AG10803 (cell line): Measurements from ENCODE around the gene KCNQ1OT1.

Source experiments
- DNase-seq: peaks from one replicate; pipeline ENCODE4 v3.0.0; 2010; ENCODE audit warnings: low read depth
- H3K4me3 ChIP-seq: 2 replicates; pipeline ENCODE4 v1.5.1; 2011; ENCODE audit warnings: mild to moderate bottlenecking, low read length, control low read depth
- CTCF ChIP-seq: conservative IDR thresholded peaks from 2 replicates; pipeline ENCODE4 v1.5.1; 2011; ENCODE audit warnings: mild to moderate bottlenecking, low read length, control low read depth, inconsistent platforms

The KCNQ1OT1 gene

GRCh38 chr11:2661173-2662023 is 38.4 kb downstream of the KCNQ1OT1 start:
- DNase-seq = no peak
- no peak for TF ChIP-seq CTCF

DNA sequence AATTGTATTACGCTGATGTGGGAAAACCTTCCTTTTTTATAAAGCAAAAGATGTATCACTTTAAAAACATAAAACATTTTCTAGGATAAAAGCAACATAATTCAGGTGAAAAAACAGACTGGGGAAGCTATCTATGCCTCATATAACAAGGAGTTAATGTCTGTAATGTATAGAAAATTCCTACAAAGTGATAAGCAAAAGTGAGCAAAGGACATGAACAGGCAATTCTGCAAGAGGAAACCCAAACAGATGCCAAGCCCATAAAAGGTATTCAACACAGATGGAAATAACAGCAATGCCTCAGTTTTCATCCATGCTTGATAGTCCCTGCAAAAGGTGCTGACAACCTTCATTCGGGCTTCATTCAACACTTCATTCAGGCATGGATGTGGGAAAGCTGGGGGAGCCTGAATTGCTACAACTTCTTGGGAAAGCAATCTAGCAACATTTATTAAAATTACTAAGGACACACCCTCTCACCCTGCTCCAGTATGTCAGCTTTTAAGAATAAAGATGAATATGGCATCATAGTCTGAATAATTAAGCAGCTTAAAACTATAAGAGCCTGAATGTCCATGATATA is 39.3 kb downstream of the KCNQ1OT1 start:
- no peak for DNase-seq
- no peak for TF ChIP-seq CTCF
- no peak overlapping the region for H3K4me3 ChIP-seq

More at GRCh38 chr11:2661173-2662023, 38.4 kb downstream of the KCNQ1OT1 start:
- no peak overlapping the region for H3K4me3 ChIP-seq

- no peak overlapping the region for H3K4me3 ChIP-seq
- no peak for TF ChIP-seq CTCF
- no peak for DNase-seq
These were observed 42.0 kb downstream of the KCNQ1OT1 start for GRCh38 chr11:2657697-2658284.

- H3K4me3 ChIP-seq = no peak overlapping the region
- TF ChIP-seq CTCF = no peak
- DNase-seq = no peak
These were observed 42.9 kb downstream of the KCNQ1OT1 start for GRCh38 chr11:2656859-2657258.

- peak; percentile 33 for DNase-seq
- TF ChIP-seq CTCF = no peak
- no peak overlapping the region for H3K4me3 ChIP-seq
These were observed 43.8 kb downstream of the KCNQ1OT1 start for GRCh38 chr11:2655834-2656622.

GRCh38 chr11:2655016-2655719 is 44.6 kb downstream of the KCNQ1OT1 start:
- TF ChIP-seq CTCF = no peak
- DNase-seq = no peak

More at GRCh38 chr11:2655016-2655719, 44.6 kb downstream of the KCNQ1OT1 start:
- no peak overlapping the region for H3K4me3 ChIP-seq
